HG03175 (cell line): ENCODE results near the gene EPHA1.
A peak's percentile ranks its signal among the peaks of the same experiment; 100 is the strongest.

Experiments used
- ATAC-seq: cut with Tn5 transposase; IDR thresholded peaks from one replicate; pipeline ENCODE4 v1.9.1; 2021; ENCODE audit warnings: mild to moderate bottlenecking, moderate library complexity; ENCODE audit not compliant: unreplicated experiment

The EPHA1 gene

GRCh38 chr7:143390104-143390772 lies 18.4 kb downstream of the EPHA1 start:
- no peak for ATAC-seq

DNA sequence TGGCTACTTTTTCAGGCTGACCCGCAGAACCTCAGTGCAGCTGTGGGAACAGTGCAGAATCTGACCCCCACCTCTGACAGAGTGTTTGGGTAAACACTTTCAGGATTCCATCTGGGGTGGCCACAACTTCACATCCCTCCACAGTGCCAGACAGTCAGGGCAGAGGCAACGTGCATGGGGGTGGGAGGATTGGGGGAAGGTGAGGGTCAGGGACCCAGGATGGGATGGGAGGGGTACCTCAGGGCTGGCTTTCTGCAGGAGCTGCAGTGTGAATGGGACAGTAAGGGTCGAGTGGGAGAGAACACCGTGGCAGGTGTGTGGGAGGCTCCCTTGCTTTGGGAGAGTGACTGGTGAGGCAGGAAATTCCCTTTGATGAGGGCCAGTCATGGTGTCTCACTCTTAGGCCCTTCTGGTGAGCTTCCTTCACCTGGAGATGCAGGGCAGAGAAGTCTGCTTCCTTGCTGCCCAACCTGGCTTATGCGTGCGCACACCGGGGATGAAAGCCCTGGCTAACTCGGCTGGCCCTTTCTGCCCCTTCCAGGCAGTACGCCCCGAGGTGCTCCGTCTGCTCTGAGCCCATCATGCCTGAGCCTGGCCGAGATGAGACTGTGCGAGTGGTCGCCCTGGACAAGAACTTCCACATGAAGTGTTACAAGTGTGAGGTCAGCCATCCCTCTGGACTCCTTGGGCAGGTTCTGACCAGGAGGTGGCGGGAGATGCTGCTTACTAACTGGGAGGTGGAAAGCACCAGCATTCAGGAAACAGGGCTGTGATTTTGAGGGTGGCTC lies 19.1 kb downstream of the EPHA1 start:
- ATAC-seq: no peak

DNA sequence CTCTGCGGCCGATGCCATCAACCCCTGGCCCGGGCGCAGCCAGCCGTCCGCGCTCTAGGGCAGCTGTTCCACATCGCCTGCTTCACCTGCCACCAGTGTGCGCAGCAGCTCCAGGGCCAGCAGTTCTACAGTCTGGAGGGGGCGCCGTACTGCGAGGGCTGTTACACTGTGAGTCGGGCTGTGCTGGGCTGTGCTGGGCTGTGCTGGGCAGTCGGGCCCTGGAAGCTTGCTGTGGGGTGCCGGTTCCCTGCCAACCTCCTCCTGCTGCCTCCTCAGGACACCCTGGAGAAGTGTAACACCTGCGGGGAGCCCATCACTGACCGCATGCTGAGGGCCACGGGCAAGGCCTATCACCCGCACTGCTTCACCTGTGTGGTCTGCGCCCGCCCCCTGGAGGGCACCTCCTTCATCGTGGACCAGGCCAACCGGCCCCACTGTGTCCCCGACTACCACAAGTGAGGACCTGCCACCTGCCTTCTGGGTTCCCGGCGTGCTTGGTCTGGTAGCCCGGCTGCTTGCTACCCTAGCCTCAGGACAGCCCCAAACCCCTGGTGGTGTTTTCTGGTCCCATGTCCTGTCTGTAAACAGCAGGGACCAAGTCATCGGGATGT lies 20.1 kb downstream of the EPHA1 start:
- no peak for ATAC-seq

- ATAC-seq: no peak
These were observed 20.6 kb downstream of the EPHA1 start for GRCh38 chr7:143388051-143388450.

DNA sequence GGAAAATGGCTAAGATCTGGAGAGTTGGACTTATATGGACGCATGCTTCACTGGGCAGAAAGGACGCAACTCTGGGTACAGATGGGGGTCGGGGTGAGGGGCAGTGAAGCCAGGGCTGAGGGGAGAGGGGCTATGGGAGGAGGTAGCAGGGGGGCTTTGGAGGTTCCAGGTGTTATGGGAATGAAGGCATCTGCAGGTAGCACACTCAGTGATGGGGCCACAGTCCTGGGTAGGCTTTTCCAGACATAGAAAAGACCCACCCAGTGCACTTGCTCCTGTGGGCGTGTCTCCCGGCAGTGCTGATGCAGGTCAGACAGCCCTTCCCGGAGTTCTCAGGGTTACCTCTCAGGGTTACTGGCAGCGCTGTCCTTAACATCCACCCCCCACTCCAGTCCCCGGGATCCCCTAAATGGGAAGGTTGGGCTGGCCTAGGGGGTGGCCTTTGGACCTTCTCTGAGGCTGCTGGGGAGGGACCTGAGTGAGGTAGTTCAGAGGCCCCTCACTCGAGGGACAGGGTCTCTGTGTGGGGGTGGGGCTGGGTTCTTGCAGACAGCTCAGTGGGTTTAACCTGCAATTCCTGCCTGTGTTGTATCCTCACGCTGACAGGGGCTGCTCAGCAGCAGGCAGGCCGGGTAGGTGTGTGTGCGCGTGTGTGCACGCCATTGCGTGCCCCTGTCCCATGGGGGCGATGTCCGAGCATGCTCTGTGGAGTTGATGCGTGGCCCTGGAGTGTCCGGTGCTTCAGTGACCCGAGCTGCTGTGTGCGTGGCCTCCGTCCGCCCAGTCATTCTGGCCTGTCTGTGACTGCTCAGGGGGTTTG lies 21.3 kb downstream of the EPHA1 start:
- no peak for ATAC-seq

GRCh38 chr7:143385891-143386781 lies 22.5 kb downstream of the EPHA1 start:
- ATAC-seq: peak; percentile 39

DNA sequence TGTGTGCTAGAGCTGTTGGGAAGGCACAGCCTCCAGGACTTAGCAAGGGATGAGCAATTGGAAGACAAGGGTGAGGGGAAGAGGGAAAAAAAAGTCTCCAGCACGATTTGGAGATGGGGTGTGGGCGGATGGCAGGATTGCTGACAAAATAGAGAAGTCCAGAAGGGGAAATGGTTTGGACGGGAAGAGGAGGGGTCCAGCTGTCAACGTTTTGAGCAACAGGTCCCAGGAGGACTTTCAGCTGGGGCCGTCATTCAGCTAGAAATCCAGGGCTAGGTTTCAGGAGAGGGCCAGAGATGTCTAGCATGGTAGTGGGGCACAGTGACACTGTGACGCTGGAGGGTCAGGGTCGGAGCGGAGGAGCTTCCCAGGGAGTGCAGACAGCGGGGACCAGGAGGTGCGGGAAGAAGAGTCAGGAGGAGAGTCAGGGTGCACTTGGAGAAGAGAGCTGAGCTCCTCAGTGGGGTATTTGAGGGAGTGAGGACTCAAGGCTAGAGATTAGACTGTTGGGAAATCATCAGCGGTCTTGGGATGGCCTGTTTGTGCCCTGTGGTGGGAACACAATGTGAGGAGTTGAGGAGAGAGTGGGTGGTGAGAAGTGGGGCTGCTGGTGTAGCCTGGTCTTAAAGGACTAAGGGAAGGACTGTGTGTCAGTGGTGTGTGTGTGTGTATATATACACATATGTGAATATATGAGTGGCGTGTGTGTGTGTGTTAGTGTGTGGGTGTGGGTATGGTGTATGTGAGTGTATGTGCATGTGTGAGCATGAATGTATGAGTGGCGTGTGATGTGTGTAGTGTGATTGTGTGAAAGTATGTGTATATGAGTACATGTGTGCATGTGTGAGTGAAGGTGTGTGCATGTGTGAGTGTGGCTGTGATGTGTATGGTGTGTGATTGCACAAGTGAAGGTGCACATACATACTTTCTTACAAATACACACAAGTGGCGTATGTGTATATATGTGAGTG lies 23.7 kb downstream of the EPHA1 start:
- no peak for ATAC-seq

- ATAC-seq: no peak
These were observed 24.5 kb downstream of the EPHA1 start for GRCh38 chr7:143384148-143384547.

GRCh38 chr7:143383642-143383957 lies 25.1 kb downstream of the EPHA1 start:
- no peak for ATAC-seq

DNA sequence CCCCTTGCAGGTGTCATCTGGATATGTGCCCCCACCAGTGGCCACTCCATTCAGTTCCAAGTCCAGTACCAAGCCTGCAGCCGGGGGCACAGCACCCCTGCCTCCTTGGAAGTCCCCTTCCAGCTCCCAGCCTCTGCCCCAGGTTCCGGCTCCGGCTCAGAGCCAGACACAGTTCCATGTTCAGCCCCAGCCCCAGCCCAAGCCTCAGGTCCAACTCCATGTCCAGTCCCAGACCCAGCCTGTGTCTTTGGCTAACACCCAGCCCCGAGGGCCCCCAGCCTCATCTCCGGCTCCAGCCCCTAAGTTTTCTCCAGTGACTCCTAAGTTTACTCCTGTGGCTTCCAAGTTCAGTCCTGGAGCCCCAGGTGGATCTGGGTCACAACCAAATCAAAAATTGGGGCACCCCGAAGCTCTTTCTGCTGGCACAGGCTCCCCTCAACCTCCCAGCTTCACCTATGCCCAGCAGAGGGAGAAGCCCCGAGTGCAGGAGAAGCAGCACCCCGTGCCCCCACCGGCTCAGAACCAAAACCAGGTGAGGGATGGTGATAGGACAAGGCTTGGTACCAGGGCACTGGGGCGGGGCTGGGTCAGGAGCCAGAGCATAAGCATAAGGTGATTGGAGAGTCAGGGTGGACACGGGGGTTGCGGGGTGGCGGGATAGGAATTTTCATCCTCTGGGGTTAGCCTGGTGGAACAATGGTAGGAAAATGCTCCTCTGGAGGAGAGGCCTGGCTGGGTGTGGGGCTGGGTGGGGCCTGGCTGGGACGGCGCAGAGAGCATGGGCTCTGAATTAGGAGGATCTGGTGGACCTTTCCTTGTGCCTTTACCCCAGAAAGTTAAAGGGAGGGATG lies 25.6 kb downstream of the EPHA1 start:
- no peak for ATAC-seq

- ATAC-seq: no peak
These were observed 26.4 kb downstream of the EPHA1 start for GRCh38 chr7:143382126-143382790.

- ATAC-seq: peak; percentile 13
These were observed 27.1 kb downstream of the EPHA1 start for GRCh38 chr7:143381427-143382125.

- ATAC-seq: peak; percentile 78
These were observed 27.8 kb downstream of the EPHA1 start, which contains the start of gene ZYX for GRCh38 chr7:143380646-143381426. Gene ZYX, plus strand, starts transcription at chr7:143381345. Its CDS starts 227 bp downstream, at chr7:143381572.

DNA sequence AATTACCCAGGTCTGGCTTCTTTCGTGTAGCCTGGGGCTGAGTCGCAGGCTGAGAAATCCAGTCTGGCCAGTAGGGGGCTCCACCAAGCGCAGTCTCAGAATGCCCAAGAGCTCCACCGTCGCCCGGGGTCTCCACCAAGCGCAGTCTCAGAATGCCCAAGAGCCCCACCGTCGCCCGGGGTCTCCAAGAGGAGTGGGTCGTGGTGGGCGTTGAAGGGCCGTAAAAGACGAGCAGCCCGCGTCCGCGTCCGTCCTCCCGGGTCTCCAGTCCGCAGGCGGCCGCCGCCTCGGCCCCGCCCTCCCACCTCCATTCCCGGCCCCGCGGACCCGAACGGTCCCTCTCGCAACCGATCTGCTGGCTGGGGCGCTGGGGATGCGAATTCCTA lies 28.4 kb downstream of the EPHA1 start:
- ATAC-seq: peak; percentile 60

DNA sequence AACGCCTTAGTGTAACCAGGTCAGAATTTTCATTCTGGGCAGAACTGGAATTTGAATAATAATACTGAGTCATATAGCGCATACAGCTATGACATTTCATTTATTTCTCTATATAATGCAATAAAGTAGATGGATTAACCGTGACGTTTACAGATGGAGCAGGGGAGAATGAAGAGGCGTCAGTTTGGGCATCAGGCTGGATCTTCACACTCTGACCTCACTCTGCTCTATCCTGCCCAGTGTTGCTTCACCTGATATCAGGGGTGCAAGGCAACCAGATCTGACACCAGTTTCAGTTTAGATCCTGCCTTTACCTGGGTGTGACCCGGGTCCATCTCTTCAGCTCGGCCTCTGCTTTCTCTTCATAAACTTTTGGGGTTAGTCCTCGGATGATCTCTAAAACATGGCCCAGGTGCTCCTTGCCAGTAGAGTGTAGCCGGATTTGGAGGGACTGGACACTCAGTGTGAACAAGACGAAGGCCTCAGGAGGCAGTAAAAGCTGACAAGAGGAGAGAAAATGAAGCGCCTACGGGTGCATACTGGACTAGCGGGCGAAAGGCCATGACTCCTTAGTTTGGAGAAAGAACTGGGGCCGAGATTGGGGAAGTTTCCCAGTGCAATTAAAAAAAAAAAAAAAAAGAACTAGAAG lies 28.9 kb downstream of the EPHA1 start:
- ATAC-seq: no peak

GRCh38 chr7:143376396-143376795 lies 32.3 kb downstream of the EPHA1 start:
- ATAC-seq: no peak
